ENCODE results near the gene FAM131A.

FAM131A gene

DNA sequence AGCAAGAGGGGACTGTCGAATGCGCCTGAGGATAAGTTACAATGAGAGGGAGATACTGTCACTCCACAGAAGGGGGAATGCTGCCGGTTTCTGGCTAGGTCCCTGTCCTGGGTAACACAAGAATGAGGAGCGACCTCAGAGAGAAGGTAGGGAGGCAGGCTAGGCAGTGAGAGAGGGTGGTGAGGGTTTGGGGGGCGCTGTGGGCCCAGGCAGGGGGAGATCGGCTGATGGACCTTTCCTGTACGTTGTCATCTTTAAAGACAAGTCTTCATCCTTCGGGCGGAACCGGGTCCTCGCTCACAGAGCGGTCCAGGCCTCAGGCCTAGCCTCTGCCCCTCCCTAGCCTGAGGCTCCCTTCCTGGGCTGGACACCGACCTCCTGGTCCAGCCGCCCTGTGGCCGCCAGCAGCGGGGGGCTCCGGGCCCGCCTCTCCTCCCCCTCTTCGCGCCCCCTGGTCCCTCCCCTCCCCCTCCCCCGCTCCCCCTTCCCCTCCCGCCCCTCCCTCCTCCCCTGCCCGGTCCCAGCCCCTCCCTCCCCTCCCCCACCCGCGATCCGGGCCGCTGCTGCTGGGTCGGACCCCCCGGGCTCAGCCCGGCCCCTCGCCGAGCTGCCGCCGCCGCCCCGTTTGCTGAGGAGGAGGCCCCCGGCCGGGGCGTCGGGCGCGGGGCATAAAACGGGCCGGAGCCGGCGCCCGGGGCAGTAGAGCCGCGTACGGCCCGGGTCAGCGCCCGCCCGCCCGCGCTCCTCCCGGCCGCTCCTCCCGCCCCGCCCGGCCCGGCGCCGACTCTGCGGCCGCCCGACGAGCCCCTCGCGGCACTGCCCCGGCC, 42.2 kb downstream of the FAM131A start, which contains the start of gene CHRD:
Gene CHRD, plus strand, starts transcription at position 697 of the 827 bp plus-strand sequence. CDS start 265 bp downstream, outside the sequence.
- DNase-seq: no peak

DNA sequence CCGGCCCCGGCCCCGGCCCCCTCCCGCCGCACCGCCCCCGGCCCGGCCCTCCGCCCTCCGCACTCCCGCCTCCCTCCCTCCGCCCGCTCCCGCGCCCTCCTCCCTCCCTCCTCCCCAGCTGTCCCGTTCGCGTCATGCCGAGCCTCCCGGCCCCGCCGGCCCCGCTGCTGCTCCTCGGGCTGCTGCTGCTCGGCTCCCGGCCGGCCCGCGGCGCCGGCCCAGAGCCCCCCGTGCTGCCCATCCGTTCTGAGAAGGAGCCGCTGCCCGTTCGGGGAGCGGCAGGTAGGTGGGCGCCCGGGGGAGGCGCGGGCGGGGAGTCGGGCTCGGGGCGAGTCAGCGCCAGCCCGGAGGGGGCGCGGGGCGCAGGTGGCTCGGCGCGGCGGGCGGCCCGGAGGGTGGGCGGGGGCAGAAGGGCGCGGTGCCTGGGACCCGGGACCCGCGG, 42.8 kb downstream of the FAM131A start:
- no peak for DNase-seq

- no peak for DNase-seq
Observed at GRCh38 chr3:184380627-184381260, 43.3 kb downstream of the FAM131A start.

DNA sequence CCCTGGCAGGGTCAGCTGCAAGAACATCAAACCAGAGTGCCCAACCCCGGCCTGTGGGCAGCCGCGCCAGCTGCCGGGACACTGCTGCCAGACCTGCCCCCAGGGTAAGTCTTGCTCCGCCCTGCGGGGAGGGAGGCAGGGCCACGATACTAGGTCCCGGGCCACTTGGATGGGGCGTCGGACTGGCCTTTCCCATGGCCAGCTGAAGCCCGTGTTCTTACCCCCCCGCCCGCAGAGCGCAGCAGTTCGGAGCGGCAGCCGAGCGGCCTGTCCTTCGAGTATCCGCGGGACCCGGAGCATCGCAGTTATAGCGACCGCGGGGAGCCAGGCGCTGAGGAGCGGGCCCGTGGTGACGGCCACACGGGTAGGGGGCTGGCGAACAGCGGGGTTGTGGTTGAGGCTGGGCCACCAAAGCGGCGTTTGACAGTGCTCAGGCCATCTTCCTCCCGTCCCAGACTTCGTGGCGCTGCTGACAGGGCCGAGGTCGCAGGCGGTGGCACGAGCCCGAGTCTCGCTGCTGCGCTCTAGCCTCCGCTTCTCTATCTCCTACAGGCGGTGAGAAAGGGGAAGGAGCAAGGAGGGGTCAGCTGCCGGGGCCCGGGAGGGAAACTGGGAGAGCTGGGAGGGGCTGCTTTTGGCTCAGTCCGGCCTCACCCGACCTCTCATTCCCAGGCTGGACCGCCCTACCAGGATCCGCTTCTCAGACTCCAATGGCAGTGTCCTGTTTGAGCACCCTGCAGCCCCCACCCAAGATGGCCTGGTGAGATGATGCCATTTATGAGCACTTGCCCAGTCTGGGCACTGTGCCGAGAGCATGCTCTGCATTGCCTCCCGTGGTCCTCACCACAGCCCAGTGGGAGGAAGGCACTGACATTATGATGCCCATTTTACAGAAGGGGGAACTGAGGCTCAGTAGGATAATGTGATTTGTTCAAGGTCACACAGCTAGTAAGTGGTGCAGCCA, 44.1 kb downstream of the FAM131A start:
- DNase-seq: no peak

DNA sequence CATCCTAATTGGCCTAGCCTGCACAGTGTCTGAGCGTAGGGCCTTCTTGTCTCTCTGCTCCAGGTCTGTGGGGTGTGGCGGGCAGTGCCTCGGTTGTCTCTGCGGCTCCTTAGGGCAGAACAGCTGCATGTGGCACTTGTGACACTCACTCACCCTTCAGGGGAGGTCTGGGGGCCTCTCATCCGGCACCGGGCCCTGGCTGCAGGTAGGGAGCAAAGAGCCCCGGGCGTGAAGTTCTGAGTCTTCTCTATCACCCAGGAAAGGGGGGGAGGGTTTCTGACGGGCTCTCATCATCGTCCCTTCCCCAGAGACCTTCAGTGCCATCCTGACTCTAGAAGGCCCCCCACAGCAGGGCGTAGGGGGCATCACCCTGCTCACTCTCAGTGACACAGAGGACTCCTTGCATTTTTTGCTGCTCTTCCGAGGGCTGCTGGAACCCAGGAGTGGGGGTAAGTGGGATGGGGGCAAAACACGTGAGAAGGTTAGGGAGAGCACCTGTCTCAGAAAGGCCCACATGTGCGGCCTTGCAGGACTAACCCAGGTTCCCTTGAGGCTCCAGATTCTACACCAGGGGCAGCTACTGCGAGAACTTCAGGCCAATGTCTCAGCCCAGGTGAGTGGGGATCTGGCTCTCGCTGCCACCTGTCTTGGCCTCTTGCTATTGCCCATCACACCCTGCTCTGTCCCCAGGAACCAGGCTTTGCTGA, 45.1 kb downstream of the FAM131A start:
- DNase-seq: no peak

GRCh38 chr3:184383033-184383740, 45.8 kb downstream of the FAM131A start:
- no peak for DNase-seq

GRCh38 chr3:184384342-184384741, 46.9 kb downstream of the FAM131A start:
- DNase-seq: no peak

DNA sequence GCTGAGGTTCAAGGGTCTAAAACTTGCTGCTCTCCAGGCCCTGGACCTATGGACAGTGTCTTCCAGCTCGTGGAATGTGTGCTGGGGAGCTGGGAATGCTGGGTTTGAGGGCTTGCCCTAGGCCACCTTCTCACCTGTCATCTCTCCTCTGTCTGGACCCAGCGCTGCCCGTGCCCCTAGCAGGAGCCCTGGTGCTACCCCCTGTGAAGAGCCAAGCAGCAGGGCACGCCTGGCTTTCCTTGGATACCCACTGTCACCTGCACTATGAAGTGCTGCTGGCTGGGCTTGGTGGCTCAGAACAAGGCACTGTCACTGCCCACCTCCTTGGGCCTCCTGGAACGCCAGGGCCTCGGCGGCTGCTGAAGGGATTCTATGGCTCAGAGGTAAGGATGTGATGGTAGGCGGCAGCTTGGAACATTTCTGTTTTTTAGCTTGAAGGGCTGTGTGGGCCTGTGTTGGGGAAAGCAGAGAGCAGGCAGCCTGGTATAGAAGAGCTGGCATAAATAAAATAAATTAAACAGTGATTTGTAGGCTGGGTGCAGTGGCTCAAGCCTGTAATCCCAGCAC, 47.5 kb downstream of the FAM131A start:
- no peak for DNase-seq

DNA sequence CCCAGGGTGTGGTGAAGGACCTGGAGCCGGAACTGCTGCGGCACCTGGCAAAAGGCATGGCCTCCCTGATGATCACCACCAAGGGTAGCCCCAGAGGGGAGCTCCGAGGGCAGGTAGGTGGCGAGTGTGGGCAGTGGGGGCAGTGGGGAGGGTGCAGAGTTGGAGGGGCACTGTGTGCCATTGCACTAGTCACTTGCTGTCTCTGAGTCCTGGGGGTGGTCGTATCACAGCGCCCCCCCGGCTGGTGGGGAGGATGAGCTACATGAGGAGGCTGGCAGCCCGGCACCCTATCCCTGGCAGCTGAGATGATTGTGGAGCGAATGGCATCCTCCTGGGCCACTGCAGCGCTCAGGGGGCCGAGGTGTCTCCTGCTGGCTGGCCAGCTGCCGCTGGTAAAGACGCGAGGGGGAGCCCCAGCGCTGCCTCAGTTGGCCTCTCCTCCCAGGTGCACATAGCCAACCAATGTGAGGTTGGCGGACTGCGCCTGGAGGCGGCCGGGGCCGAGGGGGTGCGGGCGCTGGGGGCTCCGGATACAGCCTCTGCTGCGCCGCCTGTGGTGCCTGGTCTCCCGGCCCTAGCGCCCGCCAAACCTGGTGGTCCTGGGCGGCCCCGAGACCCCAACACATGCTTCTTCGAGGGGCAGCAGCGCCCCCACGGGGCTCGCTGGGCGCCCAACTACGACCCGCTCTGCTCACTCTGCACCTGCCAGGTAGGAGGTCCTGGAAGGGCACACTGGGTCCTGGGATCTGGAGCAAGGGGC, 48.8 kb downstream of the FAM131A start:
- no peak for DNase-seq

DNA sequence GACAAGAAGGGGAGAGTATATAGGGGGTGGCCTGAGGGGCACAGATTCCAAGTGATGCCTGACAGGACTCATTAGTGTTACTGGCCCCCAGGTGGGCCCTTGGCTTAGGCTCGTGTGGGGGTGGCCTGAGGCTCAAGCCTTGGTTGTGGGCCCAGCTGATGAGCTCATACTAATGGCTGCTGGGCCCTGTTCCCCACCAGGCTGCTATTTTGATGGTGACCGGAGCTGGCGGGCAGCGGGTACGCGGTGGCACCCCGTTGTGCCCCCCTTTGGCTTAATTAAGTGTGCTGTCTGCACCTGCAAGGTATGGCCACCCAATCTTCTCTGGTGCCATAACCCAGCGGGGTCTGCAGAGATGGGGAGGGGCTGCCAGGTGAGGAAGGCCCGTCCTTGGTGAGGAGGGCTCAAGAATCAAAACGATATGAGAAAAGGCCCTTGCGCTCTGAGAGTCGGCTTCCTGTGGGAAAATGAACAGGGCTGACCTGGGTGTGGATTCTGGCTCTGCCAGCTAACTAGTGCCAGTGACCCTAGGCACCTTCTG, 49.8 kb downstream of the FAM131A start:
- DNase-seq: no peak

DNA sequence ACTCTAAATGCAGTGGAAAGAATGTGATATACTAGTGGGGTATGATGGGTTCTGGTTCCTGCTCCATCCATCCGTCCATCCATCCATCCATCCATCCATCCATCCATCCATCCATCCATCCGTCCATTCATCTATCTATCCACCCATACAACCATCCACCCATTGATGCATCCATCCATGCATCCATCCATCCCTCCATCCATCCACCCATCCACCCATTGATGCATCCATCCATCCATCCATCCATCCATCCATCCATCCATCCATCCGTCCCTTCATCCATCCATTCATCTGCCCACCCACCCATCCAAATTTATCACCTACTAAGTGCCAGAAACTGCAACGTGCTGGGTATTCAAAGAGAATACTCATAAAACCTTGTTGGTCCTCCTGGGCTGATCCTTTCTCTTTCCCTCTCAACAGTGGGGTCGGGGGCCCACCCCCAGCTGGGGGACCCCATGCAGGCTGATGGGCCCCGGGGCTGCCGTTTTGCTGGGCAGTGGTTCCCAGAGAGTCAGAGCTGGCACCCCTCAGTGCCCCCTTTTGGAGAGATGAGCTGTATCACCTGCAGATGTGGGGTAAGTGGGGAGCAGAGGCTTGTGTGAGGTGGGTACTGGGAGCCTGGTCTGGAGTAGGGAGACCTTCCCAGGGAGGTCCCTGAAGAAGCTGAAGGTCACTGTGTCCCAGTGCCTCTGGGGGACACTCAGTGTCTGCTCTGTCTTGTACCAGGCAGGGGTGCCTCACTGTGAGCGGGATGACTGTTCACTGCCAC, 51.0 kb downstream of the FAM131A start:
- no peak for DNase-seq

DNA sequence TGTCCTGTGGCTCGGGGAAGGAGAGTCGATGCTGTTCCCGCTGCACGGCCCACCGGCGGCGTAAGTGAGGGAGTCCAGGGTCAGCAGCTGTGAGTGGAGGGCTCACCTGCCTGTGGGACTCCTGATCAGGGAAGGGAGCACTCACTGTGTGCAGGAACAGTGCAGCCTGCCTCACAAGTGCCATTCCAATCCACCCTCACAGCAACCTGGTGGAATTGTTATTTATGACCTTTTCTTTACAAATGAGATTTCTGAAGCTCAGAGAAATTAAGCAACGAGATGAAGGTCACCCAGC, 51.5 kb downstream of the FAM131A start:
- DNase-seq: no peak

DNA sequence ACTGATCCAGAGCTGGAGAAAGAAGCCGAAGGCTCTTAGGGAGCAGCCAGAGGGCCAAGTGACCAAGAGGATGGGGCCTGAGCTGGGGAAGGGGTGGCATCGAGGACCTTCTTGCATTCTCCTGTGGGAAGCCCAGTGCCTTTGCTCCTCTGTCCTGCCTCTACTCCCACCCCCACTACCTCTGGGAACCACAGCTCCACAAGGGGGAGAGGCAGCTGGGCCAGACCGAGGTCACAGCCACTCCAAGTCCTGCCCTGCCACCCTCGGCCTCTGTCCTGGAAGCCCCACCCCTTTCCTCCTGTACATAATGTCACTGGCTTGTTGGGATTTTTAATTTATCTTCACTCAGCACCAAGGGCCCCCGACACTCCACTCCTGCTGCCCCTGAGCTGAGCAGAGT, 52.0 kb downstream of the FAM131A start:
- no peak for DNase-seq

- no peak for DNase-seq
Observed at GRCh38 chr3:184389935-184390528, 52.6 kb downstream of the FAM131A start.

DNA sequence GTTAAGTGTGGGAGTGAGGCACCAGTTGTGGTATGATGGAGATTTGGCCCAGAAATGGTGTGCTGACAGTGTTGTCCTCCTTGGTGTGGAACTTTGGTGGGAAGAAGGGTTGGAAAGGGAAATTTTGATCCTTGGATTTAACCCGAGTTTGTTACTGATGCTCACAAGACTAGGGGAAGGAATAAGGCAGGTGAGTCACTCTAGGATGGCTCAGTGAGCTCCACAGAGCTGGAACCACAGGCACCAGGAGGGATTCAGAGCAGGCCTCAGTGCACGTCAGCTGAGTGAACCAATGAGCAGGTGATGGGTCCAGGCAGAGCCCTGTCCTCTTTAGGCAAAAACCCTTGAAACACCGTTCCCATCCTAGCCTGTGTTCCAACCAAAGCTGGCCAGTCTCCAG, 53.9 kb downstream of the FAM131A start:
- DNase-seq: no peak

DNA sequence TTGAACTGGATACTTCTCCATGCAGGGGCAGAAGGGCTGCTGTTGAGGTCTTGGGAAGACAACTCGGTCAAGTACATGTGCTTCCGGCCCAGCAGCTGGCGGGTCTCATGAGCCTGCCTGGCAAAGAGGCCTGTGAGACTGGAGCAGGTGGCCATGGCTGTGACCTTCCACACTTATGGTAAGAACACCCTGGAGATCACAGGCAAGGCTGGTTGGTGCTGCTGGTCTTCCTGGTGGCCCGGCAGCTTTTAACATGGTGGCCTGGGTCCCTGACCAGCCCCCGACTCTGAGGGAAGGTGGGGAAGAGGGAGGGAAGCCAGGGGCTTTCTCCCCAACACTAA, 57.9 kb downstream of the FAM131A start:
- no peak for DNase-seq
